Skeletal muscle tissue (tissue), 4 donors: Measurements from ENCODE around the gene RAG2. TPM values are rescaled to one million over a fixed set of nuclear protein-coding genes. Genes with fewer than 3 reads are reported as not detected.

Source experiments
- H3K27ac ChIP-seq: one replicate; pipeline ENCODE4 v1.7.0; 2013; ENCODE audit warnings: mild to moderate bottlenecking, low read depth, low read length, inconsistent platforms
- H3K27me3 ChIP-seq, 3 donors: one replicate each; pipeline ENCODE4 v1.7.0; 2013; ENCODE audit warnings: low read length in 3 of 3; ENCODE audit not compliant: control insufficient read depth in 3 of 3, insufficient read depth in 3 of 3
- H3K36me3 ChIP-seq, 3 donors: one replicate each; pipeline ENCODE4 v1.7.0; 2013; ENCODE audit warnings: low read length in 3 of 3; ENCODE audit not compliant: control insufficient read depth in 3 of 3, insufficient read depth in 3 of 3
- H3K4me1 ChIP-seq, 3 donors: one replicate each; pipeline ENCODE4 v1.7.0; 2013; ENCODE audit warnings: low read length in 3 of 3, mild to moderate bottlenecking in 3 of 3; ENCODE audit not compliant: control insufficient read depth in 3 of 3, insufficient read depth in 3 of 3
- H3K4me3 ChIP-seq, 3 donors: one replicate each; pipeline ENCODE4 v1.7.0; 2013; ENCODE audit warnings: low read length in 3 of 3
- H3K9ac ChIP-seq, 3 donors: one replicate each; pipeline ENCODE4 v1.7.0; 2013; ENCODE audit warnings: low read length in 3 of 3, mild to moderate bottlenecking in 3 of 3, moderate library complexity in 2 of 3, low read depth in 1 of 3
- H3K9me3 ChIP-seq, 3 donors: one replicate each; pipeline ENCODE4 v1.7.0; 2013; ENCODE audit warnings: low read length in 3 of 3; ENCODE audit not compliant: control insufficient read depth in 3 of 3
- total RNA-seq: library from RNA; depleted of rRNA; stranded (reverse); fragments of >200 nt; gene quantifications from one replicate; pipeline ENCODE4 v1.2.3, GENCODE V29; 2014
- donor health status: Osteomylitis.

The RAG2 gene
- total RNA-seq, 1 donor from 2014 or later: not detected

DNA sequence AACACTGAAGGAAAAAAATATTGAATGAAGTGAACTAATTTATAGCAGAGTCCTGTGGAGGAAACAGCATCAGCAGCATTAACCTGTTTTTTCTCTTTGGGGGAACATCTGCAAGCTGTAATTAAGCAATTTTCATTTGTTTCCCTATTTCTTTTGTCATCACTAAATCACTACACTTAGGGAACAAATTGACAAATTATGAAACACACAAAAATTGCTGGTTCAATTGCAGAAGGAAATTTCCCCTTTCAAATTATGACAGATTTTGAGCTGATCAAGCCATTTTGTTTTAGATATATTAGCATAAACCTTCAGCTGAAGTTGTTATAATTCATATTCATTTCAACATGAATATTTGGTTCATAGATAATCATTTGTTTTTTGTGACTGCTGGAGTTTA is 22.2 kb upstream of the RAG2 start:
- no peak overlapping the region for H3K27ac ChIP-seq
- H3K9me3 ChIP-seq: no peaks in the 10 kb centered on the region
- no peak overlapping the region for H3K4me3 ChIP-seq
- peaks cover 0 to 9% (median 0%) of the 10 kb centered on the region in 3 donors for H3K4me1 ChIP-seq
- H3K27me3 ChIP-seq: no peaks in the 10 kb centered on the region
- no peaks in the 10 kb centered on the region for H3K36me3 ChIP-seq
- H3K9ac ChIP-seq: no peak overlapping the region

GRCh38 chr11:36619502-36619901 is 21.5 kb upstream of the RAG2 start:
- Histone ChIP-seq H3K4me1 (peaks cover 0 to 9% (median 0%) of the 10 kb centered on the region in 3 donors), H3K9ac (no peak overlapping the region), H3K27me3 (no peaks in the 10 kb centered on the region), H3K36me3 (no peaks in the 10 kb centered on the region), H3K9me3 (no peaks in the 10 kb centered on the region), H3K27ac (no peak overlapping the region), H3K4me3 (peak overlapping the region in 1 of 3 donors; percentile 4)

DNA sequence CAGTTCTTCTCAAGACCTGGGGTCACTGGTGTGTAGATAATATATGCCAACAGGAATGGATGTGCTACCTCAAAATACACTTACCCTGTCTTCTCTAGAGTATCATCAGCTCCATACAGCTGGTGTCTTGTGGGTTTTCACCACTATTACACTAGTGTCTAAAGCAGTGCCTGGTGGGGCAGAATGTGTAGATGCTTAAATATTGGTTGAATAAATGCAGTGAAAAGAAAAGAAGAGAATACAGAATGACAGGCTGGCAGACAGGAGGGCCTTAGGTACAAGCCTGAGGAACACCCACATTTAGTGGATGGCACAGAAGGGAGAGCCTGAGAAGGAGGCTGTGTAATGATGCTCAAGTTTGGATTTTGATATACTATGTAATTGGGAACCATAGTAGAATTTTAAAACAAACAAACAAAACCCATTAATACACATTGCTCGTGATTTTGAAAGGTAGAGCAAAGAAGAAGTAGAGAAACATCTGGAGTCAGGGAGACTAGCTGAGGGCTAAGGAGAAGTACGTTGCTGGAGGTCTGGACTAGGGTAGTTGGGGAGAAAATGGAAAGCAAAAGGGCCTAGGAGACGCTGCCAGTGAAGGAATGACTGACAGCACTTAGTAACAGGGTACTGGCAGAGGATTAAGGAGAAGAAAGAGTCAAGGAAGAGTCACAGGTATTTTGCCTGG is 20.5 kb upstream of the RAG2 start:
- Histone ChIP-seq H3K4me1 (peaks cover 0 to 9% (median 0%) of the 10 kb centered on the region in 3 donors), H3K9ac (no peak overlapping the region), H3K27ac (no peak overlapping the region), H3K4me3 (no peak overlapping the region), H3K36me3 (no peaks in the 10 kb centered on the region), H3K27me3 (no peaks in the 10 kb centered on the region), H3K9me3 (no peaks in the 10 kb centered on the region)

- no peak overlapping the region for H3K9ac ChIP-seq
- no peaks in the 10 kb centered on the region for H3K27me3 ChIP-seq
- H3K36me3 ChIP-seq: no peaks in the 10 kb centered on the region
- peaks cover 0 to 9% (median 0%) of the 10 kb centered on the region in 3 donors for H3K4me1 ChIP-seq
- H3K27ac ChIP-seq: no peak overlapping the region
- H3K9me3 ChIP-seq: no peaks in the 10 kb centered on the region
- no peak overlapping the region for H3K4me3 ChIP-seq
Measured at GRCh38 chr11:36617543-36618362, 19.7 kb upstream of the RAG2 start.

- no peaks in the 10 kb centered on the region for H3K36me3 ChIP-seq
- no peaks in the 10 kb centered on the region for H3K9me3 ChIP-seq
- H3K4me1 ChIP-seq: peaks cover 0 to 9% (median 0%) of the 10 kb centered on the region in 3 donors
- no peak overlapping the region for H3K4me3 ChIP-seq
- H3K27ac ChIP-seq: no peak overlapping the region
- H3K9ac ChIP-seq: no peak overlapping the region
- H3K27me3 ChIP-seq: no peaks in the 10 kb centered on the region
Measured at GRCh38 chr11:36615826-36616225, 17.8 kb upstream of the RAG2 start.

DNA sequence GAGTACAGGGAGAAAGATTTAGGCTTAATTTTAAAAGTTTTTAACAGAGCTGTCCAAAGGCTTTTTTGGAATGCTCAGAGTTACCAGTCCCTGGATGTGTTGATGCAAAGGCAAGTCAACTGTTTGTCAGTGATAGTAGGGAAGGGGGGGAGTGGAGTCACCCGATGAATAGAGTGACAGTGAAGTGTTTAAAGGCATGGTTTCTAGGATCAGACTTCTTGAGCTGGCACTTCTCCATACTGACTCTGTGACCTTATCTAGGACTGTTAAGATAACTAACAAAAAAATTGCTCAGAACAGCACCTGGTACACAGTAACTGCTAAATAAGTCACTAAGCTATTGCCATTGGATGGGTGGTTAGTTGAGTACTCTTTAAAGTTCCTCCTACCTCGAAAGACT is 11.3 kb upstream of the RAG2 start:
- Histone ChIP-seq H3K4me1 (no peaks in the 10 kb centered on the region), H3K27me3 (no peaks in the 10 kb centered on the region), H3K27ac (no peak overlapping the region), H3K9me3 (no peaks in the 10 kb centered on the region), H3K4me3 (no peak overlapping the region), H3K36me3 (no peaks in the 10 kb centered on the region), H3K9ac (no peak overlapping the region)

- Histone ChIP-seq H3K27ac (no peak overlapping the region), H3K4me3 (no peak overlapping the region), H3K9ac (no peak overlapping the region), H3K27me3 (no peaks in the 10 kb centered on the region), H3K9me3 (no peaks in the 10 kb centered on the region), H3K36me3 (no peaks in the 10 kb centered on the region), H3K4me1 (no peaks in the 10 kb centered on the region)
Measured at GRCh38 chr11:36608491-36609199, 10.6 kb upstream of the RAG2 start.

GRCh38 chr11:36605221-36606216 is 7.5 kb upstream of the RAG2 start:
- H3K9ac ChIP-seq: no peak overlapping the region
- H3K9me3 ChIP-seq: no peaks in the 10 kb centered on the region
- H3K4me1 ChIP-seq: no peaks in the 10 kb centered on the region
- H3K36me3 ChIP-seq: no peaks in the 10 kb centered on the region
- no peak overlapping the region for H3K27ac ChIP-seq
- H3K4me3 ChIP-seq: no peak overlapping the region
- H3K27me3 ChIP-seq: no peaks in the 10 kb centered on the region

GRCh38 chr11:36602135-36602534 is 4.1 kb upstream of the RAG2 start:
- Histone ChIP-seq H3K36me3 (no peaks in the 10 kb centered on the region), H3K27me3 (no peaks in the 10 kb centered on the region), H3K4me3 (no peak overlapping the region), H3K4me1 (no peaks in the 10 kb centered on the region), H3K9ac (no peak overlapping the region), H3K27ac (no peak overlapping the region), H3K9me3 (no peaks in the 10 kb centered on the region)
